ENCODE measurements around the gene PPARGC1A.

DNA sequence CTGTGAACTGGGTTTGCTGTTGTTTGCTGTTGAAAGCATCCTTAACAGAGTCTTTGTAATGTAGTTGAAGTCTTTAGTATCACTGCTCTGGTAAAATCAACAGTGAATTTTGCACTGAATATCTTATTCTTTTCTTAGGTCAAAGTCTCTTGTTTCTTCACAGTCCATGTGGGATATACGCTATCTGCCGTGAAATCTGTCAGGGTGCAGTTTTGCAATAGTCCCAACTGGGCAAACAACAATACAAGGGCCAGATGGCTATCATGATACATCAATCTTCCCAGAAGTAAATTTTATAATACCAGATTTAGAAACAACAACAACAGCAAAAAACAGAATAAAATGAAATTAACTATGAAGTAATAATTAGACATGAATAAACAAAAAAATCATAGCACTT lies 123.5 kb downstream of the PPARGC1A start:
- no peak for TF ChIP-seq FOSL1 (CRISPR knock-in tag; IDR thresholded peaks at IDR 0.05; ENCODE audit: borderline replicate concordance)
- TF ChIP-seq AHR (CRISPR knock-in tag; IDR thresholded peaks at IDR 0.05) = no peak
- no peak for TF ChIP-seq POLR2AphosphoS5 (IDR thresholded peaks at IDR 0.05; ENCODE audit: low read depth, low read length)
- TF ChIP-seq, protein P1, sequence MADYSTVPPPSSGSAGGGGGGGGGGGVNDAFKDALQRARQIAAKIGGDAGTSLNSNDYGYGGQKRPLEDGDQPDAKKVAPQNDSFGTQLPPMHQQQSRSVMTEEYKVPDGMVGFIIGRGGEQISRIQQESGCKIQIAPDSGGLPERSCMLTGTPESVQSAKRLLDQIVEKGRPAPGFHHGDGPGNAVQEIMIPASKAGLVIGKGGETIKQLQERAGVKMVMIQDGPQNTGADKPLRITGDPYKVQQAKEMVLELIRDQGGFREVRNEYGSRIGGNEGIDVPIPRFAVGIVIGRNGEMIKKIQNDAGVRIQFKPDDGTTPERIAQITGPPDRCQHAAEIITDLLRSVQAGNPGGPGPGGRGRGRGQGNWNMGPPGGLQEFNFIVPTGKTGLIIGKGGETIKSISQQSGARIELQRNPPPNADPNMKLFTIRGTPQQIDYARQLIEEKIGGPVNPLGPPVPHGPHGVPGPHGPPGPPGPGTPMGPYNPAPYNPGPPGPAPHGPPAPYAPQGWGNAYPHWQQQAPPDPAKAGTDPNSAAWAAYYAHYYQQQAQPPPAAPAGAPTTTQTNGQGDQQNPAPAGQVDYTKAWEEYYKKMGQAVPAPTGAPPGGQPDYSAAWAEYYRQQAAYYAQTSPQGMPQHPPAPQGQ (CRISPR knock-in tag; IDR thresholded peaks at IDR 0.05; ENCODE audit: borderline replicate concordance) = no peak
- no peak for TF ChIP-seq CBFB (CRISPR knock-in tag; IDR thresholded peaks at IDR 0.05)
- TF ChIP-seq, protein P2, sequence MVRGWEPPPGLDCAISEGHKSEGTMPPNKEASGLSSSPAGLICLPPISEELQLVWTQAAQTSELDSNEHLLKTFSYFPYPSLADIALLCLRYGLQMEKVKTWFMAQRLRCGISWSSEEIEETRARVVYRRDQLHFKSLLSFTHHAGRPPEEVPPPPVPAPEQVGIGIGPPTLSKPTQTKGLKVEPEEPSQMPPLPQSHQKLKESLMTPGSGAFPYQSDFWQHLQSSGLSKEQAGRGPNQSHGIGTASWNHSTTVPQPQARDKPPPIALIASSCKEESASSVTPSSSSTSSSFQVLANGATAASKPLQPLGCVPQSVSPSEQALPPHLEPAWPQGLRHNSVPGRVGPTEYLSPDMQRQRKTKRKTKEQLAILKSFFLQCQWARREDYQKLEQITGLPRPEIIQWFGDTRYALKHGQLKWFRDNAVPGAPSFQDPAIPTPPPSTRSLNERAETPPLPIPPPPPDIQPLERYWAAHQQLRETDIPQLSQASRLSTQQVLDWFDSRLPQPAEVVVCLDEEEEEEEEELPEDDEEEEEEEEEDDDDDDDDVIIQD (CRISPR knock-in tag; IDR thresholded peaks at IDR 0.05; ENCODE audit: low read depth) = no peak
- TF ChIP-seq, protein P3, sequence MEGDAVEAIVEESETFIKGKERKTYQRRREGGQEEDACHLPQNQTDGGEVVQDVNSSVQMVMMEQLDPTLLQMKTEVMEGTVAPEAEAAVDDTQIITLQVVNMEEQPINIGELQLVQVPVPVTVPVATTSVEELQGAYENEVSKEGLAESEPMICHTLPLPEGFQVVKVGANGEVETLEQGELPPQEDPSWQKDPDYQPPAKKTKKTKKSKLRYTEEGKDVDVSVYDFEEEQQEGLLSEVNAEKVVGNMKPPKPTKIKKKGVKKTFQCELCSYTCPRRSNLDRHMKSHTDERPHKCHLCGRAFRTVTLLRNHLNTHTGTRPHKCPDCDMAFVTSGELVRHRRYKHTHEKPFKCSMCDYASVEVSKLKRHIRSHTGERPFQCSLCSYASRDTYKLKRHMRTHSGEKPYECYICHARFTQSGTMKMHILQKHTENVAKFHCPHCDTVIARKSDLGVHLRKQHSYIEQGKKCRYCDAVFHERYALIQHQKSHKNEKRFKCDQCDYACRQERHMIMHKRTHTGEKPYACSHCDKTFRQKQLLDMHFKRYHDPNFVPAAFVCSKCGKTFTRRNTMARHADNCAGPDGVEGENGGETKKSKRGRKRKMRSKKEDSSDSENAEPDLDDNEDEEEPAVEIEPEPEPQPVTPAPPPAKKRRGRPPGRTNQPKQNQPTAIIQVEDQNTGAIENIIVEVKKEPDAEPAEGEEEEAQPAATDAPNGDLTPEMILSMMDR (CRISPR knock-in tag; IDR thresholded peaks at IDR 0.05) = no peak

Measured in HepG2 (cell line).